ENCODE measurements around the gene EVI2A. TPM values are rescaled to one million over a fixed set of nuclear protein-coding genes. Genes with fewer than 3 reads are reported as not detected.

The EVI2A gene
- total RNA-seq, 1 experiment from 2014 or later, result 2.6 TPM

- Mint-ChIP-seq H3K9me3 (ENCODE audit: unreplicated experiment) (no peaks in the 10 kb centered on the region), H3K4me1 (ENCODE audit: insufficient read depth, unreplicated experiment) (peaks cover 42% of the 10 kb centered on the region), H3K27ac (ENCODE audit: low read depth, unreplicated experiment) (peak overlapping the region; percentile 27), H3K36me3 (ENCODE audit: insufficient read depth, unreplicated experiment) (peaks cover 34% of the 10 kb centered on the region), H3K27me3 (ENCODE audit: insufficient read depth, unreplicated experiment) (no peaks in the 10 kb centered on the region), H3K4me3 (ENCODE audit: unreplicated experiment) (no peak overlapping the region)
- intact Hi-C loops (cut with micrococcal nuclease), result no loop called here
- TF ChIP-seq, protein P1, sequence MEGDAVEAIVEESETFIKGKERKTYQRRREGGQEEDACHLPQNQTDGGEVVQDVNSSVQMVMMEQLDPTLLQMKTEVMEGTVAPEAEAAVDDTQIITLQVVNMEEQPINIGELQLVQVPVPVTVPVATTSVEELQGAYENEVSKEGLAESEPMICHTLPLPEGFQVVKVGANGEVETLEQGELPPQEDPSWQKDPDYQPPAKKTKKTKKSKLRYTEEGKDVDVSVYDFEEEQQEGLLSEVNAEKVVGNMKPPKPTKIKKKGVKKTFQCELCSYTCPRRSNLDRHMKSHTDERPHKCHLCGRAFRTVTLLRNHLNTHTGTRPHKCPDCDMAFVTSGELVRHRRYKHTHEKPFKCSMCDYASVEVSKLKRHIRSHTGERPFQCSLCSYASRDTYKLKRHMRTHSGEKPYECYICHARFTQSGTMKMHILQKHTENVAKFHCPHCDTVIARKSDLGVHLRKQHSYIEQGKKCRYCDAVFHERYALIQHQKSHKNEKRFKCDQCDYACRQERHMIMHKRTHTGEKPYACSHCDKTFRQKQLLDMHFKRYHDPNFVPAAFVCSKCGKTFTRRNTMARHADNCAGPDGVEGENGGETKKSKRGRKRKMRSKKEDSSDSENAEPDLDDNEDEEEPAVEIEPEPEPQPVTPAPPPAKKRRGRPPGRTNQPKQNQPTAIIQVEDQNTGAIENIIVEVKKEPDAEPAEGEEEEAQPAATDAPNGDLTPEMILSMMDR (IDR thresholded peaks at IDR 0.05; ENCODE audit: unreplicated experiment), result no peak
- ChIA-PET CTCF (no interaction called here), POLR2A (interaction anchor here (0.8 to 1.5 kb wide), 3 partner anchors 46 to 264 kb away, joined by 3 to 6 read pairs (median 3); no protein-coding TSS in a partner anchor)
- no peak for DNase-seq (ENCODE audit: unreplicated experiment)
- BruUV-seq (replicated peaks), result no TSS peak
Observed at GRCh38 chr17:31272803-31273202, 48.6 kb downstream of the EVI2A start.

DNA sequence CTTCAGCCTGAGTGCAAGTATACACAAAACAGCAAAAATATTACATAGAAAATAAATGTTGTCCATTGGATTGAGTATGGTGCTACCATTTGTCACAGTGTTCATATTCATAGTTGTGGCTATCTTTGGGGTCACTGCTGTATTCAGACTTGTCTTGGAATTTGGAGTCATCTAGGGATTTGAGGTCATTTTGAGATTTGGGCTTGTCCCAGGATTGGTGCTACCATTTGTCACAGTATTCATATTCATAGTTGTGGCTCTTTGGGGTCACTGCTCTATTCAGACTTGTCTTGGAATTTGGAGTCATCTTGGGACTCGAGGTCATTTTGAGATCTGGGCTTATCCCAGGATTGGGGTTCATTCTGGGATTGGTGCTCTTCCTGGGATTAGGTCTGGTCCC, 49.2 kb downstream of the EVI2A start:
- Mint-ChIP-seq H3K27me3 (ENCODE audit: insufficient read depth, unreplicated experiment) (no peaks in the 10 kb centered on the region), H3K36me3 (ENCODE audit: insufficient read depth, unreplicated experiment) (peaks cover 31% of the 10 kb centered on the region), H3K9me3 (ENCODE audit: unreplicated experiment) (no peaks in the 10 kb centered on the region), H3K4me3 (ENCODE audit: unreplicated experiment) (no peak overlapping the region), H3K27ac (ENCODE audit: low read depth, unreplicated experiment) (peak overlapping the region; percentile 79), H3K4me1 (ENCODE audit: insufficient read depth, unreplicated experiment) (peaks cover 47% of the 10 kb centered on the region)
- POLR2A ChIA-PET, result interaction anchor here (0.8 to 1.5 kb wide), 3 partner anchors 46 to 264 kb away, joined by 3 to 6 read pairs (median 3); no protein-coding TSS in a partner anchor
- TF ChIP-seq, protein P1 (IDR thresholded peaks at IDR 0.05; ENCODE audit: unreplicated experiment), result no peak
- CTCF ChIA-PET, result no interaction called here
- intact Hi-C loops (cut with micrococcal nuclease), result no loop called here
- DNase-seq (ENCODE audit: unreplicated experiment), result no peak
- BruUV-seq (replicated peaks), result no TSS peak

DNA sequence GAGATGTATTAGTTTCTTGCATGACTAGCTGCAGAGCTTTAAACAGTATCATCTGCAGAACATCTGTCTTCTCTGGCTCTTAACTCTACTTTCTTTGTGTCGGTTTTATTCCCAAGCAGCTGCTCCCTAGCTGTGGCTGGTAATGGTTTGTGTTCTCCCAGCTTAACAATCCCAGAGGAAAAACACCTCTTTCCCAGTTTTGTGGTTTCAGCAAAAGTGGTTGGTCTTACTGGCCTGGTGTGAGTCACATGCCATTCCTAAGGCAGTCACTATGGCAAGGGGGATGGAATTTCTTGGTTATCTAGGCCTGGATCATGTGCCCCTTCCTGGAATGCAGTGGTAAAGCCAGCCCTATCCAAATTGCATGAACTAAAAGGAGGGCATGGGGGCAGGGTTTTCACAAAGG, 51.8 kb downstream of the EVI2A start:
- Mint-ChIP-seq H3K4me1 (ENCODE audit: insufficient read depth, unreplicated experiment) (peaks cover 39% of the 10 kb centered on the region), H3K27ac (ENCODE audit: low read depth, unreplicated experiment) (peak overlapping the region; percentile 52), H3K36me3 (ENCODE audit: insufficient read depth, unreplicated experiment) (peaks cover 37% of the 10 kb centered on the region), H3K27me3 (ENCODE audit: insufficient read depth, unreplicated experiment) (no peaks in the 10 kb centered on the region), H3K4me3 (ENCODE audit: unreplicated experiment) (peak overlapping the region; percentile 38), H3K9me3 (ENCODE audit: unreplicated experiment) (no peaks in the 10 kb centered on the region)
- DNase-seq (ENCODE audit: unreplicated experiment), result peak; percentile 89
- no TSS peak for BruUV-seq (replicated peaks)
- intact Hi-C loops (cut with micrococcal nuclease), result loop anchor here (2.0 to 5.0 kb wide), 2 partner anchors 49 to 103 kb away; no protein-coding TSS in a partner anchor
- POLR2A ChIA-PET, result interaction anchor here (0.6 to 3.2 kb wide), 16 partner anchors 8 to 107 kb away, joined by 3 to 27 read pairs (median 4); partner anchors contain the start of genes EVI2A and EVI2B
- CTCF ChIA-PET, result interaction anchor here (0.7 to 1.8 kb wide), 2 partner anchors 17 to 103 kb away, joined by 4 to 8 read pairs; no protein-coding TSS in a partner anchor
- TF ChIP-seq, protein P1 (IDR thresholded peaks at IDR 0.05; ENCODE audit: unreplicated experiment), result no peak

GRCh38 chr17:31269036-31269577, 52.3 kb downstream of the EVI2A start:
- no TSS peak for BruUV-seq (replicated peaks)
- intact Hi-C loops (cut with micrococcal nuclease), result loop anchor here (2.0 to 5.0 kb wide), 2 partner anchors 50 to 103 kb away; no protein-coding TSS in a partner anchor
- peaks cover 37% of the 10 kb centered on the region for H3K36me3 Mint-ChIP-seq (ENCODE audit: insufficient read depth, unreplicated experiment)
- peak overlapping the region; percentile 52 for H3K27ac Mint-ChIP-seq (ENCODE audit: low read depth, unreplicated experiment)
- peak; percentile 33 for DNase-seq (ENCODE audit: unreplicated experiment)
- H3K4me1 Mint-ChIP-seq (ENCODE audit: insufficient read depth, unreplicated experiment), result peaks cover 34% of the 10 kb centered on the region
- no peaks in the 10 kb centered on the region for H3K9me3 Mint-ChIP-seq (ENCODE audit: unreplicated experiment)
- ChIA-PET CTCF (interaction anchor here (0.7 to 1.8 kb wide), 2 partner anchors 17 to 104 kb away, joined by 4 to 8 read pairs; no protein-coding TSS in a partner anchor), POLR2A (interaction anchor here (0.6 to 3.2 kb wide), 18 partner anchors 8 to 107 kb away, joined by 3 to 27 read pairs (median 4); partner anchors contain the start of genes EVI2A and EVI2B)
- TF ChIP-seq, protein P1 (IDR thresholded peaks at IDR 0.05; ENCODE audit: unreplicated experiment), result no peak
- no peaks in the 10 kb centered on the region for H3K27me3 Mint-ChIP-seq (ENCODE audit: insufficient read depth, unreplicated experiment)
- peak overlapping the region; percentile 38 for H3K4me3 Mint-ChIP-seq (ENCODE audit: unreplicated experiment)

Other genes with a start within 250 kb of the EVI2A start
- gene NF1, start 226.6 kb downstream of the EVI2A start, total RNA-seq (2022), result 58.5 and 60.2 TPM in 2 replicates
- gene OMG, start 24.4 kb downstream of the EVI2A start, total RNA-seq (2022), result 0.16 TPM in 1 of 2 replicates, not detected in the other
- gene EVI2B, start 7.6 kb downstream of the EVI2A start, total RNA-seq (2022), result 3.6 and 3.8 TPM in 2 replicates
- gene RAB11FIP4, start 70.1 kb upstream of the EVI2A start, total RNA-seq (2022), result 2.8 and 3.7 TPM in 2 replicates

Data from MCF 10A (cell line).